K562 (cell line): ENCODE measurements around the gene CPLX1. TPM values are rescaled to one million over a fixed set of nuclear protein-coding genes. Genes with fewer than 3 reads are reported as not detected.

Source experiments
- ATAC-seq: fragments of 200-7000 bp; cut with Tn5 transposase; 3 replicates; pipeline ENCODE4 v1.9.1; 2020; ENCODE audit warnings: moderate library complexity
- BruUV-seq: library from RNA; stranded (reverse); fragments of 400-500 nt; replicated peaks from 2 replicates; lab custom pipeline; 2021; lab: Mats Ljungman, UMichigan
- CTCF ChIA-PET: fragments of 300-600 bp; formaldehyde crosslinking; extraction: SDS; loops from one replicate; lab custom pipeline; 2021; ENCODE audit warnings: low intra/inter-chr PET ratio; lab: Yijun Ruan, JAX
- POLR2A ChIA-PET: fragments of 300-600, 350-650 bp; sonication (Branson Sonifier 250); formaldehyde crosslinking; extraction: SDS; loops from one replicate; lab custom pipeline; 2021; ENCODE audit warnings: antibody characterized with exemption, inconsistent platforms; lab: Yijun Ruan, JAX
- DNase-seq, 4 experiments: peaks; one replicate each; pipeline versions ENCODE4 v3.0.0 to v3.0.0-alpha.2; 2011 to 2018; ENCODE audit warnings: low spot score in 3 of 4, mixed read lengths in 3 of 4; ENCODE audit errors: extremely low read depth in 1 of 4
- FAIRE-seq: peaks from 2 replicates; lab custom pipeline; 2011; peaks lifted over from hg19 to GRCh38; lab: Jason Lieb, UNC
- H2AFZ ChIP-seq: 2 replicates; pipeline ENCODE4 v1.6.0; 2011; ENCODE audit warnings: low read depth, low read length, control low read depth, inconsistent platforms
- H3K27ac ChIP-seq: fragments of 200-600 bp; 3 replicates; pipeline ENCODE4 v1.8.0; 2011; ENCODE audit warnings: low read depth, mild to moderate bottlenecking, control low read depth, inconsistent platforms, low read length, moderate library complexity, mixed read lengths; ENCODE audit errors: extremely low read depth
- H3K27me3 ChIP-seq, 2 experiments: fragments of 300-600 bp in 1 of 2; 2 replicates in 1 of 2; 3 replicates in 1 of 2; pipeline versions ENCODE4 v1.6.0 to v1.8.0; 2011; ENCODE audit warnings: inconsistent platforms in 2 of 2, low read length in 2 of 2, mild to moderate bottlenecking in 1 of 2, mixed read lengths in 1 of 2, moderate library complexity in 1 of 2; ENCODE audit not compliant: control insufficient read depth in 2 of 2, insufficient read depth in 2 of 2
- H3K36me3 ChIP-seq: fragments of 300-600 bp; 3 replicates; pipeline ENCODE4 v1.8.0; 2011; ENCODE audit warnings: mild to moderate bottlenecking, low read length, inconsistent platforms; ENCODE audit not compliant: control insufficient read depth, insufficient read depth
- H3K4me1 ChIP-seq, 2 experiments: fragments of 200-600 bp in 1 of 2; replicated peaks in 1 of 2; 2 replicates in 1 of 2; 3 replicates in 1 of 2; pipeline versions ENCODE4 v1.5.1 to v1.8.0; 2011; ENCODE audit warnings: inconsistent platforms in 2 of 2, low read length in 2 of 2, mild to moderate bottlenecking in 1 of 2, mixed read lengths in 1 of 2, moderate library complexity in 1 of 2; ENCODE audit not compliant: control insufficient read depth in 2 of 2, insufficient read depth in 2 of 2
- H3K4me2 ChIP-seq: 2 replicates; pipeline ENCODE4 v1.6.1; 2011; ENCODE audit warnings: low read length, control low read depth, inconsistent platforms, mixed read lengths; ENCODE audit not compliant: insufficient read depth
- H3K4me3 ChIP-seq: fragments of 200-600 bp; sonication (generic), shearing (Covaris generic); 2 replicates; pipeline ENCODE4 v1.5.1; 2016; ENCODE audit warnings: control low read depth, inconsistent platforms
- H3K79me2 ChIP-seq: fragments of 200-600 bp; 3 replicates; pipeline ENCODE4 v1.8.0; 2011; ENCODE audit warnings: low read length, inconsistent platforms; ENCODE audit not compliant: control insufficient read depth, insufficient read depth
- H3K9ac ChIP-seq, 2 experiments: 2 replicates each; pipeline versions ENCODE4 v1.6.0 to v1.6.1; 2011; ENCODE audit warnings: low read depth in 2 of 2, low read length in 2 of 2, control low read depth in 1 of 2, inconsistent platforms in 1 of 2, mild to moderate bottlenecking in 1 of 2, mixed read lengths in 1 of 2; ENCODE audit not compliant: insufficient read depth in 1 of 2
- H3K9me1 ChIP-seq: one replicate; pipeline ENCODE4 v1.6.0; 2011; ENCODE audit warnings: inconsistent platforms, mild to moderate bottlenecking, low read length, moderate library complexity; ENCODE audit not compliant: control insufficient read depth, insufficient read depth
- H3K9me3 ChIP-seq: replicated peaks from 2 replicates; pipeline ENCODE4 v1.5.1; 2011; ENCODE audit warnings: low read depth, low read length, inconsistent platforms; ENCODE audit not compliant: control insufficient read depth, insufficient read depth
- H4K20me1 ChIP-seq: replicated peaks from 2 replicates; pipeline ENCODE4 v1.6.1; 2011; ENCODE audit warnings: low read length, inconsistent platforms, mixed read lengths; ENCODE audit not compliant: control insufficient read depth, insufficient read depth
- ARID2 ChIP-seq: fragments of 450-650 bp; IDR thresholded peaks from 2 replicates; pipeline ENCODE4 v1.6.1; 2017; ENCODE audit warnings: antibody characterized with exemption, mild to moderate bottlenecking
- ASH1L ChIP-seq: fragments of 450-650 bp; IDR thresholded peaks from 2 replicates; pipeline ENCODE4 v1.6.1; 2018; ENCODE audit warnings: borderline replicate concordance, mild to moderate bottlenecking, low read depth; ENCODE audit not compliant: partially characterized antibody
- BRCA1 ChIP-seq, 2 experiments: fragments of 450-650 bp in 1 of 2; sonication (generic) in 1 of 2; formaldehyde crosslinking in 1 of 2; IDR thresholded peaks; 2 replicates each; pipeline versions ENCODE4 v1.5.0 to v1.6.1; 2017 to 2020; ENCODE audit warnings: mild to moderate bottlenecking in 1 of 2, missing genetic modification reagents in 1 of 2
- FOXP1 ChIP-seq: sonication (generic); formaldehyde crosslinking; IDR thresholded peaks from 2 replicates; pipeline ENCODE4 v1.8.0; 2022; ENCODE audit warnings: mild to moderate bottlenecking, missing genetic modification reagents
- HIVEP1 ChIP-seq: fragments of 250-450 bp; sonication (Bioruptor Pico); IDR thresholded peaks from 2 replicates; pipeline ENCODE4 v1.4.0; 2020; ENCODE audit warnings: mild to moderate bottlenecking
- HMG20A ChIP-seq: fragments of 450-650 bp; formaldehyde crosslinking; conservative IDR thresholded peaks from 2 replicates; pipeline ENCODE4 v1.4.0; 2020; ENCODE audit warnings: mild to moderate bottlenecking, mixed read lengths
- KLF13 ChIP-seq: fragments of 450-650 bp; IDR thresholded peaks from 2 replicates; pipeline ENCODE4 v1.6.1; 2016; ENCODE audit warnings: missing genetic modification characterization, low read depth, mild to moderate bottlenecking, missing compliant biosample characterization, moderate library complexity, borderline replicate concordance
- MECOM ChIP-seq: fragments of 250-450 bp; sonication (Bioruptor Pico); IDR thresholded peaks from 2 replicates; pipeline ENCODE4 v1.8.0; 2022; ENCODE audit warnings: inconsistent platforms
- PCBP2 ChIP-seq: fragments of 200-400 bp; formaldehyde crosslinking; IDR thresholded peaks from 2 replicates; pipeline ENCODE4 v1.6.1; 2018; ENCODE audit warnings: low read length, low read depth, mild to moderate bottlenecking, moderate library complexity; ENCODE audit not compliant: poor library complexity, severe bottlenecking
- SLC30A9 ChIP-seq: fragments of 250-450 bp; sonication (Bioruptor Pico); IDR thresholded peaks from 2 replicates; pipeline ENCODE4 v1.8.0; 2022; ENCODE audit warnings: mild to moderate bottlenecking, moderate library complexity
- SOX6 ChIP-seq: fragments of 450-650 bp; IDR thresholded peaks from 2 replicates; pipeline ENCODE4 v1.6.1; 2014; ENCODE audit warnings: mild to moderate bottlenecking
- SP2 ChIP-seq: IDR thresholded peaks from 2 replicates; pipeline ENCODE4 v1.6.1; 2011; ENCODE audit warnings: mild to moderate bottlenecking, low read depth, low read length, moderate library complexity; ENCODE audit not compliant: poor library complexity, severe bottlenecking; ENCODE audit errors: extremely low read depth
- ZBTB26 ChIP-seq: fragments of 450-650 bp; formaldehyde crosslinking; IDR thresholded peaks from 2 replicates; pipeline ENCODE4 v1.4.0; 2022; ENCODE audit warnings: missing genetic modification characterization
- ZFP1 ChIP-seq: fragments of 450-650 bp; formaldehyde crosslinking; IDR thresholded peaks from 2 replicates; pipeline ENCODE4 v1.4.0; 2020; ENCODE audit warnings: mild to moderate bottlenecking, mixed read lengths
- ZNF165 ChIP-seq: fragments of 250-450 bp; sonication (Bioruptor Pico); IDR thresholded peaks from 2 replicates; pipeline ENCODE4 v1.4.0; 2020; ENCODE audit warnings: borderline replicate concordance
- ZNF830 ChIP-seq: fragments of 250-450 bp; sonication (Bioruptor Pico); IDR thresholded peaks from 2 replicates; pipeline ENCODE4 v1.5.0; 2021; ENCODE audit warnings: mild to moderate bottlenecking
- WGBS: fragments of 100-300 bp; shearing (Covaris generic); methylation state at CpG from one replicate; pipeline ENCODE4 v1.1.6; 2016; ENCODE audit warnings: low coverage, mixed read lengths; ENCODE audit not compliant: insufficient coverage; ENCODE audit errors: missing lambda C conversion rate; 5-methylcytosine and 5-hydroxymethylcytosine counted together
- in situ Hi-C: fragments of 300-500 bp; cut with MboI; formaldehyde crosslinking; loops from 4 replicates; pipeline ENCODE4 v1.15.0; 2018; ENCODE audit warnings: inconsistent platforms, mixed read lengths
- intact Hi-C: fragments of 100-400 bp; cut with micrococcal nuclease; formaldehyde crosslinking; loops from 2 replicates; pipeline ENCODE4 v1.14.2; 2022
- polyA plus RNA-seq, 8 experiments: library from polyadenylated mRNA; depleted of rRNA in 4 of 8; stranded (reverse) in 5 of 8; unstranded in 3 of 8; fragments of >200 nt; fragmentation: Nextera tagmentation in 2 of 8; fragmentation: Illumina TruSeq in 1 of 8; extraction: Ambion mirVana in 2 of 8; extraction: Trizol in 1 of 8; gene quantifications; 2 replicates each; pipeline versions ENCODE4 v1.2.1 to v1.2.3, GENCODE V29; 2011 to 2014; ENCODE audit warnings: inconsistent platforms in 1 of 8, missing spikeins in 1 of 8
- total RNA-seq, 7 experiments: library from RNA; depleted of rRNA in 6 of 7; stranded (reverse); fragments of >200 nt in 6 of 7; fragmentation: Illumina TruSeq in 2 of 7; extraction: Trizol in 2 of 7; gene quantifications; 2 replicates each; pipeline versions ENCODE4 v1.2.1 to v1.2.3, GENCODE V29; 2011 to 2021; ENCODE audit warnings: low replicate concordance in 1 of 7

The CPLX1 gene
- total and polyA plus RNA-seq, 9 of the 15 experiments (the other 6 are each of a cell fraction or from before 2014, with no cell fraction given): 0.03 to 3.3 (median 0.17) TPM; not detected in 2

GRCh38 chr4:818106-818921 is 7.6 kb downstream of the CPLX1 start:
- DNase-seq (no peak), ATAC-seq (no peak), FAIRE-seq (no peak)
- H3K9ac ChIP-seq: no peak overlapping the region
- no peak overlapping the region for H3K4me2 ChIP-seq
- WGBS: 24% methylated on average over 30 of the region's 42 CpGs
- no peak overlapping the region for H3K27ac ChIP-seq
- H3K4me1 ChIP-seq: peaks cover 0 to 16% of the 10 kb centered on the region in 2 experiments; a peak in 2 of 5 replicates
- H3K36me3 ChIP-seq: no peaks in the 10 kb centered on the region
- no TSS peak for BruUV-seq
- CTCF ChIA-PET: no interaction called here
- no peaks in the 10 kb centered on the region for H3K9me3 ChIP-seq
- TF ChIP-seq HMG20A (CRISPR knock-in tag) (no peak), SLC30A9 (CRISPR knock-in tag) (no peak), ZNF165 (CRISPR knock-in tag) (no peak), ARID2 (no peak), ZBTB26 (CRISPR knock-in tag) (no peak), HIVEP1 (CRISPR knock-in tag) (no peak), SOX6 (no peak), BRCA1 (IDR thresholded peaks at IDR 0.05) (no peak), BRCA1 (CRISPR knock-in tag; IDR thresholded peaks at IDR 0.05) (no peak), FOXP1 (CRISPR knock-in tag) (no peak), KLF13 (no peak), PCBP2 (no peak), SP2 (no peak), ZNF830 (CRISPR knock-in tag) (no peak), ZFP1 (no peak), ASH1L (no peak), MECOM (CRISPR knock-in tag) (no peak)
- intact Hi-C loops: no loop called here
- no peaks in the 10 kb centered on the region for H3K79me2 ChIP-seq
- no peak overlapping the region for H3K4me3 ChIP-seq
- H3K9me1 ChIP-seq: no peaks in the 10 kb centered on the region
- POLR2A ChIA-PET: interaction anchor here (0.6 to 0.9 kb wide), 3 partner anchors 36 to 458 kb away, joined by 3 read pairs; no protein-coding TSS in a partner anchor
- H4K20me1 ChIP-seq: no peaks in the 10 kb centered on the region; the same call in 1 of the 2 replicates
- in situ Hi-C loops: no loop called here
- H3K27me3 ChIP-seq: peaks cover 30 to 86% of the 10 kb centered on the region in 2 experiments; a peak in 4 of 5 replicates
- no peak overlapping the region for H2AFZ ChIP-seq
